ENCODE results near the gene FUT7. TPM values are rescaled to one million over a fixed set of nuclear protein-coding genes. Genes with fewer than 3 reads are reported as not detected.
A peak's percentile ranks its signal among the peaks of the same experiment; 100 is the strongest.

Gene FUT7
- total and polyA plus RNA-seq, 9 of the 15 experiments (the other 6 are each of a cell fraction or from before 2014, with no cell fraction given), result not detected

DNA sequence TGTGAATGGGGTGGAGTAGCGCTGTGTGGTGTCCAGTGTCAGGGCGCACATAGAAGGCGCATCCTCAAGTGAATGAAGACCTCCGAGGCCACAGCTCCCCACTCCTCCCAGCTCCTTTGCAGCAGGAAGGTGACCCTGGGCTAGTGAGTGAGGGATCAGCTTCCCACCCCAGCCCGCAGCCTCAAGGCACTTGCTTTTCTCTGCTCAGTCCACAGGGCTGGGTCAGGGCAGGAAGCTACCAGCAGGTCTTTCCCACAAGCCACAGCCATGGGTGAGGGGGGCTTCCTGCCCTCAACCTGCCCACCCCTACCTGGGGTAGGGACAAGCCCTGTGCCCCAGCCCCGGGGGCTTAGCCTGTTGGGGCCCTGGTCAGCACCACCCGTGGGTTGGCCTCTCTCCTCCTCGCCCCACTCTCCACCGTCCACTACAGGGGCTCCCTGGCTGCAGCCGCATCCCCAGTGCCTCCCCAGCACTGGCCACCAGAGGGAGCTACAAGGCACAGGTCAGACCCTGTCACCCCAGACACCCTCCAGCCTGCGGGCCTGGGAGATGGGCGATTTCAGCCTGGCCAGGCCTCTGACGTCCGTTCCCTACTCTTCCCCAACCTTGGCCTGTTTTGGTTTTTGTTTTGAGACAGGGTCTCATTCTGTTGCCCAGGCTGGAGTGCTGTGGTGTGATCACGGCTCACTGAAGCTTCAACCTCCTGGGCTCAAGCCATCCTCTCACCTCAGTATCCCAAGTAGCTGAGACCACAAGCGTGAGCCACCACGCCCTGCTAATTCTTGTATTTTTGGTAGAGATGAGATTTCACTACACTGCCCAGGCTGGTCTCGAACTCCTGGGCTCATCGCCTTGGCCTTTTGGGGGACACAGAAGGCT lies 2.6 kb downstream of the FUT7 start (continued):
- TF ChIP-seq, protein P1, sequence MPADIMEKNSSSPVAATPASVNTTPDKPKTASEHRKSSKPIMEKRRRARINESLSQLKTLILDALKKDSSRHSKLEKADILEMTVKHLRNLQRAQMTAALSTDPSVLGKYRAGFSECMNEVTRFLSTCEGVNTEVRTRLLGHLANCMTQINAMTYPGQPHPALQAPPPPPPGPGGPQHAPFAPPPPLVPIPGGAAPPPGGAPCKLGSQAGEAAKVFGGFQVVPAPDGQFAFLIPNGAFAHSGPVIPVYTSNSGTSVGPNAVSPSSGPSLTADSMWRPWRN (IDR thresholded peaks at IDR 0.05; ENCODE audit: low read depth), result no peak
- TF ChIP-seq EP300 (IDR thresholded peaks at IDR 0.05; ENCODE audit: low read length) (no peak; the same call in 1 of the 2 replicates), PATZ1 (CRISPR knock-in tag; IDR thresholded peaks at IDR 0.05; ENCODE audit: borderline replicate concordance) (no peak), ZNF766 (CRISPR knock-in tag; conservative IDR thresholded peaks at IDR 0.05) (no peak), ILK (tag; IDR thresholded peaks at IDR 0.05; ENCODE audit: borderline replicate concordance, low read depth) (no peak), FOXA3 (CRISPR knock-in tag; conservative IDR thresholded peaks at IDR 0.05 in 1 of 2, IDR thresholded peaks at IDR 0.05 in 1 of 2) (no peak), MTF1 (CRISPR knock-in tag; IDR thresholded peaks at IDR 0.05; ENCODE audit: borderline replicate concordance) (no peak), ZNF445 (CRISPR knock-in tag; IDR thresholded peaks at IDR 0.05; ENCODE audit: low read depth) (no peak), BCOR (IDR thresholded peaks at IDR 0.05) (peak; percentile 96), U2AF2 (optimal IDR thresholded peaks at IDR 0.05; ENCODE audit: low read depth, low read length) (no peak), ZBTB5 (IDR thresholded peaks at IDR 0.05) (no peak), MLX (CRISPR knock-in tag; conservative IDR thresholded peaks at IDR 0.05) (0 out of 4 replicates have a peak, but pooled peaks of 1 of the 2 experiments have one; percentile 23), THRAP3 (IDR thresholded peaks at IDR 0.05; ENCODE audit: borderline replicate concordance) (no peak), RHOXF2B (CRISPR knock-in tag; conservative IDR thresholded peaks at IDR 0.05) (no peak), SP1 (CRISPR knock-in tag; IDR thresholded peaks at IDR 0.05) (no peak; the same call in 1 of the 2 replicates), ESRRA (IDR thresholded peaks at IDR 0.05; ENCODE audit: borderline replicate concordance, low read depth) (peak; percentile 91), CBX2 (IDR thresholded peaks at IDR 0.05; ENCODE audit: insufficient read depth, low read length, poor library complexity, severe bottlenecking) (no peak), ZNF253 (CRISPR knock-in tag; conservative IDR thresholded peaks at IDR 0.05) (no peak)
- TF ChIP-seq, protein P2, sequence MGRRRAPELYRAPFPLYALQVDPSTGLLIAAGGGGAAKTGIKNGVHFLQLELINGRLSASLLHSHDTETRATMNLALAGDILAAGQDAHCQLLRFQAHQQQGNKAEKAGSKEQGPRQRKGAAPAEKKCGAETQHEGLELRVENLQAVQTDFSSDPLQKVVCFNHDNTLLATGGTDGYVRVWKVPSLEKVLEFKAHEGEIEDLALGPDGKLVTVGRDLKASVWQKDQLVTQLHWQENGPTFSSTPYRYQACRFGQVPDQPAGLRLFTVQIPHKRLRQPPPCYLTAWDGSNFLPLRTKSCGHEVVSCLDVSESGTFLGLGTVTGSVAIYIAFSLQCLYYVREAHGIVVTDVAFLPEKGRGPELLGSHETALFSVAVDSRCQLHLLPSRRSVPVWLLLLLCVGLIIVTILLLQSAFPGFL (CRISPR knock-in tag; IDR thresholded peaks at IDR 0.05), result no peak
